ENCODE measurements around the gene PAQR7. TPM values are rescaled to one million over a fixed set of nuclear protein-coding genes. Genes with fewer than 3 reads are reported as not detected.

The PAQR7 gene
- total RNA-seq, 1 experiment from 2014 or later = 13.6 TPM

DNA sequence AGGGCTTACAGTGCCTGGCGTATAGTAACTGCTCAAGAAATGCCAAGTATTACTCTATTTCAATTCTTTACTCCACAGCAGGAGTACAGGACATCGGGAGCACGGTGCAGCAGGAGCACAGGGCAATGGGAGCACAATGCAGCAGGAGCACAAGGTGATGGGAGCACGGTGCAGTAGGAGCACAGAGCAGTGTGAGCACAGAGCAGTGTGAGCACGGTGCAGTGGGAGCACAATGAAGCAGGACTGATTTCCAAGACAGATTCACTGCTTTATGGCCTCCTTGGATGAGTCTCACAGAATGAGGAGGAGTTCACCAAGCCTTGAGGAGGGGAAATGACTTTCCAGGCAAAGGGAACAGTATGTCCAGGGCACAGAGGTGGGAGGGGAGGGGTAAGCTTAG, 5.0 kb upstream of the PAQR7 start:
- H3K9me3 Mint-ChIP-seq (ENCODE audit: low read depth, unreplicated experiment) = no peaks in the 10 kb centered on the region
- TF ChIP-seq CTCF (IDR thresholded peaks at IDR 0.05; ENCODE audit: unreplicated experiment) = no peak
- peaks cover 28% of the 10 kb centered on the region for H3K4me1 Mint-ChIP-seq (ENCODE audit: low read depth, unreplicated experiment)
- DNase-seq = no peak
- H3K36me3 Mint-ChIP-seq (ENCODE audit: insufficient read depth, unreplicated experiment) = peaks cover 9% of the 10 kb centered on the region
- no peak overlapping the region for H3K27ac Mint-ChIP-seq (ENCODE audit: unreplicated experiment)
- intact Hi-C loops (cut with micrococcal nuclease; ENCODE audit: unreplicated experiment) = no loop called here
- H3K27me3 Mint-ChIP-seq (ENCODE audit: unreplicated experiment) = no peaks in the 10 kb centered on the region
- BruUV-seq (replicated peaks) = no TSS peak
- H3K4me3 Mint-ChIP-seq (ENCODE audit: low read depth, unreplicated experiment) = no peak overlapping the region
- CTCF ChIA-PET = no interaction called here

GRCh38 chr1:25879675-25880074, 4.2 kb upstream of the PAQR7 start:
- Mint-ChIP-seq H3K36me3 (ENCODE audit: insufficient read depth, unreplicated experiment) (peaks cover 17% of the 10 kb centered on the region), H3K27me3 (ENCODE audit: unreplicated experiment) (no peaks in the 10 kb centered on the region), H3K4me3 (ENCODE audit: low read depth, unreplicated experiment) (no peak overlapping the region), H3K27ac (ENCODE audit: unreplicated experiment) (no peak overlapping the region), H3K4me1 (ENCODE audit: low read depth, unreplicated experiment) (peaks cover 28% of the 10 kb centered on the region), H3K9me3 (ENCODE audit: low read depth, unreplicated experiment) (no peaks in the 10 kb centered on the region)
- CTCF ChIA-PET = no interaction called here
- BruUV-seq (replicated peaks) = no TSS peak
- DNase-seq = no peak
- intact Hi-C loops (cut with micrococcal nuclease; ENCODE audit: unreplicated experiment) = no loop called here
- no peak for TF ChIP-seq CTCF (IDR thresholded peaks at IDR 0.05; ENCODE audit: unreplicated experiment)

- BruUV-seq (replicated peaks) = no TSS peak
- intact Hi-C loops (cut with micrococcal nuclease; ENCODE audit: unreplicated experiment) = no loop called here
- Mint-ChIP-seq H3K36me3 (ENCODE audit: insufficient read depth, unreplicated experiment) (peaks cover 18% of the 10 kb centered on the region), H3K27ac (ENCODE audit: unreplicated experiment) (no peak overlapping the region), H3K9me3 (ENCODE audit: low read depth, unreplicated experiment) (no peaks in the 10 kb centered on the region), H3K4me1 (ENCODE audit: low read depth, unreplicated experiment) (peaks cover 28% of the 10 kb centered on the region), H3K4me3 (ENCODE audit: low read depth, unreplicated experiment) (no peak overlapping the region), H3K27me3 (ENCODE audit: unreplicated experiment) (no peaks in the 10 kb centered on the region)
- CTCF ChIA-PET = no interaction called here
- DNase-seq = no peak
- no peak for TF ChIP-seq CTCF (IDR thresholded peaks at IDR 0.05; ENCODE audit: unreplicated experiment)
These were observed 3.2 kb upstream of the PAQR7 start for GRCh38 chr1:25878690-25879089.

DNA sequence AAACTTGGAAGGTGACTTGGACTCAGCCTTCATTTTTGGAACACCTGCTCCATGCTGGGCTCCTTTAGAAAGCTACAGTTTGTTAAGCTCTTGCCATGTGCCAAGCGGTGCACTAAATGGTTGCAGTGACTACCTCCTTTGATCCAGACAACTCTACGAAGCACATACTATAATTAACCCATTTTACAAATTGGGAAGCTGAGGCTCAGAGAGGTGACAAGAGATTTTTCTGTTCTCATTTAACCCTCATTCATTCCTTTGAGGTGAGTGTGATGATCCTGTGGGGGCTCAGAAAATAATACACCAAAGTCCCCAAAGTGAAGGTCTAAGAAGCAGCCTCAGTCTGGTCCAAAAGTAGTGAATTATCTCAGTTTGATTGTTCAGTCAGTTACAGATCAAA, 1.6 kb upstream of the PAQR7 start:
- Mint-ChIP-seq H3K4me1 (ENCODE audit: low read depth, unreplicated experiment) (peaks cover 28% of the 10 kb centered on the region), H3K4me3 (ENCODE audit: low read depth, unreplicated experiment) (no peak overlapping the region), H3K9me3 (ENCODE audit: low read depth, unreplicated experiment) (no peaks in the 10 kb centered on the region), H3K27ac (ENCODE audit: unreplicated experiment) (no peak overlapping the region), H3K27me3 (ENCODE audit: unreplicated experiment) (no peaks in the 10 kb centered on the region), H3K36me3 (ENCODE audit: insufficient read depth, unreplicated experiment) (peaks cover 18% of the 10 kb centered on the region)
- no peak for DNase-seq
- no peak for TF ChIP-seq CTCF (IDR thresholded peaks at IDR 0.05; ENCODE audit: unreplicated experiment)
- CTCF ChIA-PET = no interaction called here
- no TSS peak for BruUV-seq (replicated peaks)
- intact Hi-C loops (cut with micrococcal nuclease; ENCODE audit: unreplicated experiment) = no loop called here

All from Calu3 (cell line).